ENCODE measurements around the gene PACRG.

PACRG gene

DNA sequence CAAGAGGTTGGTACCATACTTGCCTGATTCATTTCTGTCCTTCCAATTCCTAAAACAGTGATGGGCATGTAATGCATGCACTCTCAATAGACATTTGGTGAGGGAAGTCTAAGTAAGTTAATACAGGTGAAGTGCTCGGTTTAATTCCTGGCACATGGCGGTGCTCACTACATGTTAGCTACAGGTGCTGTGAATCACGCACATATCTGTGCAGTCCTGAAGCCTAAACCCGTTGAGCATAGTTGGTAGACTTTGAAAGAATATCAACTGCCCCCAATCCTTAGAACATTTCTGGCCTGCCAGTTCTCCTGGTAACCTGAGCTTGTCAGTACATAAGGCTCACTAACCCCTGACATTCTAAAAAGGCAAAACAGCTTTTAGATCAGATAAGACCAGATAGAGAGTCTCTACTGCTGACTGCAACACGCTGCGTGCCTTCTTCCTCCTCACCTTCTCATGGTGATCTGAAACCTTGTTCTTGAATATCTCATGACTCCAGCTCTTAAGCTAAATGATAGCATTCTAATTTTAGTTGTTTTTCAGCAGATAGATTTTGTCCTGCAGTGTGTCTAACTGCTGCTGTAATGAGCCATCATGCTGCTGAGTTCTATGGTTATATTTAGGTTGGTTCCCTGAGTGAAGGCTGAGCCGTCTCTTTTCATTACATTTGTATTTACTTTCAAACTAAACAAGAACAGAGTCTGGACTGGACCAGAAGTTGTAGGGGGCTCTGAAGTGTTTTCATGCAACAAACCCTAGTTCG lies 358.3 kb downstream of the PACRG start:
- DNase-seq (ENCODE audit: low read depth): no peak

- no peak for DNase-seq (ENCODE audit: low read depth)
These were observed 358.8 kb downstream of the PACRG start for GRCh38 chr6:163086624-163086920.

GRCh38 chr6:163087981-163088380 lies 360.2 kb downstream of the PACRG start:
- no peak for DNase-seq (ENCODE audit: low read depth)

DNA sequence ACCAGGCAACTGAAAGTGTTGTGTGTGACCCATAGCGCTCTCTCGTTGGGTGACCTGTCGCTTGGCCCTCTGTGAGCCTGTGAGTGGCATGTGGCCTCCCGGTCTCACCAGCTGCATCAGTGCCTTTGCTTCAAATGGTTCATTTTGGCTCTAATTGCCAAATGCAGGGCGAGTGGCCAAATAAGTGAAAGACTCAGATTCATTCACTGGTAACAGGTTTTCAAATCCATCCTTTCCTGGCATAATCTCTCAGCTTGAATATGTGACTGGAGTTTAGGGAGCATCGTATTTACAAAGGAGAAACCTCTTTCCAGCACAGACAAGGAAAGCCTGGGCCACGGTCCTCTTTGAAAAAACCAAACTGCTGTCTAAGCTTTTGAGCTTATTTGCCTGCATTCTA lies 365.1 kb downstream of the PACRG start:
- DNase-seq (ENCODE audit: low read depth): no peak

DNA sequence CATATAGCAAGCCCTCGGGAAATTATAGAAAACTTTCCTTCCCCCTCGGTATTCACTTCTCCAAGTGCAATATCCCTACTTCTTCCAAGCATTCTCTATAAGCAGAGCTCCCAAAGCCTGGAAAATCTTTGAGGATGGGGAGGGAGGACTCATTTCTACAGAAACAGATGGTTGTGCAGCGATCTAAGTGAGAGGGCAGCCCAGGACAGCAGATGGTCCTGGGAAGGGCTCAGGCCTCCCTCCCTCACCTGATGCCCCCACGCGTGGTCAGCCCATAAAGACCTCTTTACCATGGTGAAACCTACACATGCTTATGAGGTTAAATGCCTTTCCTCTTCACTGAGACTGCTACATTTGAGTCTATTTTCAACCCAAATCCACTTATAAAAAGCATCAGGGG lies 367.1 kb downstream of the PACRG start:
- no peak for DNase-seq (ENCODE audit: low read depth)

GRCh38 chr6:163095401-163095800 lies 367.6 kb downstream of the PACRG start:
- no peak for DNase-seq (ENCODE audit: low read depth)

GRCh38 chr6:163098827-163099479 lies 371.2 kb downstream of the PACRG start:
- DNase-seq (ENCODE audit: low read depth): no peak

DNA sequence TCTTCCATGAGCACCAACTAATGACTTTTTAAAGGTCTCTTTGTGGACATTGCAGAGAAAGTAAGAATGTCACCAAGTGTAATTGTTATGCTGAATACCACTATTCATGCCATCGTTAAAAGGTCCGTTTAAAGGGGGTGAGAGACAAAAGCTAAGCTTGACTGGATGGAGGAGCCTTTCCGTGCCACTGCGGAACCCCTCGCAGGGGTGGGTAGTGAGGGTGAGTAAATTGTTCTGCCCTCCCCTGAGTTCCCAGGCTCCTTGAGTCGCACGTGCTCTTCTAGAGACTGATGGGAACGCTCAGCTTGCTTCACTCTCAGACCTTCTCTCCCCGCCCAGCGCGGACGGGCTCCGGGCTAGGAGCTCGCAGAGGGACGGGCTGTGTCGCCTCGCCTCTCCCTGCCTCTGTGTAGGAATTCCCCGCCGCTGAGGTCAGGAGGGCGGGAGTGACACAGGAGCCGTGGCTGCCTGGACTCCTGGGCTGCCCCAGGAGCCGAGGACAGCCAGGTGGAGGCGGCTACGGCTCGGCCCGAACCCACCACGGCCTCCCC lies 371.9 kb downstream of the PACRG start:
- no peak for DNase-seq (ENCODE audit: low read depth)

GRCh38 chr6:163100259-163100658 lies 372.5 kb downstream of the PACRG start:
- no peak for DNase-seq (ENCODE audit: low read depth)

GRCh38 chr6:163113358-163113962 lies 385.7 kb downstream of the PACRG start:
- DNase-seq (ENCODE audit: low read depth): no peak

DNA sequence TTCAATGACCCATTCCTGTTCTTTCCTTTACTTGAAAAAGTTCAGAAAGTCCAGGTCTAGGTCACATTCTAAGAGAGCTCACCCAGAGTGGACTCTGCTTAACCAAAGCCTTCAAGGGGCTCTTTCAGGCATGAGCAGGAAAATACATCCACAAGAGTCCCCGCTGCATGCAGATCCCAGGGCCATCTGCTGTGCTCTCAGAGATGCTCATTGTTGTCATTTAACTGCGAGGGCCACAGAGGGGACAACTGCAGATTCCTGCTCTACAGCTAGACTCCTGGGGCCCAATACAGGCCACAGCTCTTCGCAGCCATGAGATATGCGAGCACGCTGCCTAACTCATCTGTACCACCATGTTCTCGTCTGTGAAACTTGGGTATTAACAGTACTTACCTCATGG lies 391.2 kb downstream of the PACRG start:
- no peak for DNase-seq (ENCODE audit: low read depth)

- no peak for DNase-seq (ENCODE audit: low read depth)
These were observed 392.4 kb downstream of the PACRG start for GRCh38 chr6:163120223-163120622.

GRCh38 chr6:163121270-163121669 lies 393.5 kb downstream of the PACRG start:
- DNase-seq (ENCODE audit: low read depth): no peak

GRCh38 chr6:163122365-163122764 lies 394.6 kb downstream of the PACRG start:
- no peak for DNase-seq (ENCODE audit: low read depth)

DNA sequence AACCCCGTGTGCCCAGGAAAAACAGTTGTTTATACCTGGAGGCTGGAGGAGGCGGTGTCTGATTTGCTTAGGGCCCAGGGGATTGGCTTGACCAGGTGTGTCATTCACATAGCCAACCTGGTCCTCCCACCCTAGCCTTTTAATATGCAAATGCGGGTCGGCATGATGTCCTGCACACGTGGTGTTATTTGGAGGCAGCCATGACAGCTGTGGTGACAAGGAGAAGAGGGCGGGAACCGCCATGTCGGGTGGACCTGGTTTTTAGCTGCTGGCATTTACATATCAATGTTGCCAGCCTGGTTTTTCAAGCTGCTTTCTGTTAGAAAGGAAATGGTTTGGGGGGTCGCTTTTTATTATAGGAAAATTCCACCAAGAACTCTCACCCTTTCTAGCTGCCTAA lies 395.3 kb downstream of the PACRG start:
- no peak for DNase-seq (ENCODE audit: low read depth)

DNA sequence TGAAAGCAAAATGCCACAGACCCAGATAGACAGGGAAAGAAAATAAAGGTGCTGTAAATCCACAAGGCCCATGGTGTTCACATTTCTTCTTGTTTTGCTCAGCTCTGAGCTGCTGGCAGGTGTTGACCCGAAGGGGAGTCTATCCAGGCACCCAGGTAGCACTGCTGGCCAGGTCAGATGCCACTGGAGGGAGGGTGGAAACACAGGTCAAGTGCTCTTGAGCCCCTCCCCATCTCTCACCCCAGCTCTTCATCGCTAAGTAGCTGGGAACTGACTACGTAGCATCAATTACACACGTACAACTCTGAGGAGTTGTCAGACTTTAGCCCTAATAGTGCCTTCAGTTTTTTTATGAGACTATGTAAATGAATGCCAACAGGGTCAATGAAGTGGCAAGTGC lies 399.0 kb downstream of the PACRG start:
- no peak for DNase-seq (ENCODE audit: low read depth)

DNA sequence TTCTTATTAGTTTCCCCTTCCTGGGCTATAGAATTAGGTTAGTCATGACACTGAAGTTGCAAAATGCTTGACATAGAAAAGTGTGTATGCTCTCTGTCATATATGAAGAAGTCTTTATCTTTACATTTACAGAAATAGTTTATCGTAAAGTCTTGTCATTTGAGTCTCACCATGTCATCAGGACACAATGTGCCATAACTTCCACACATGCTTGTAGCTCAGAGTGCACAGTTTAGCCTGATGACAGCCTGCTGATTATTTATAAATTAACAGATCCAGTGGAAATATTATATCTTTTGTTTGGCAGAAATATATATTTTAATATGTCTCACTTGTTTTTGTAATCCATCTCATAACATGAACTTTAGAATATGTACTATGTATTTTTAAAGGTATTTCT lies 399.8 kb downstream of the PACRG start:
- DNase-seq (ENCODE audit: low read depth): no peak

DNA sequence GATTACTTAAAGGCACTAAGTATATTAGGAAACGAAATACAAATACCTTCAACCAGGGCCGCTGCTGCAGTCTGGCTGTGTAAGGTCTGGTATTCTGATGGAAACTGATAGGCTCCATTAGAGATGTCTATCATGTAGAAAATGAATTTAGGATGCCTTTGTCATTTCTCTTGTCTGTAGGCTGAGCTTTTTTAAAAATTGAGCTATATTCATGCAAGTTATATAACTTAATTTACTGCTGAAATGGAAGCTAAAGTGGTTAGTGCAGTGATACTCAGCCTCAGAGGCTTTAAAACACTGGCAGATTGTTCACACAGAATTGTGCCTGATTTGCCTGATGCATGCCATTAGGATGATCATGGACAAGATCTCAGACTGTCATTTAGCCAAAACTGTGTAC lies 400.6 kb downstream of the PACRG start:
- DNase-seq (ENCODE audit: low read depth): no peak

GRCh38 chr6:163132050-163132750 lies 404.4 kb downstream of the PACRG start:
- peak; percentile 25 for DNase-seq (ENCODE audit: low read depth)

GRCh38 chr6:163133017-163133416 lies 405.2 kb downstream of the PACRG start:
- no peak for DNase-seq (ENCODE audit: low read depth)

DNA sequence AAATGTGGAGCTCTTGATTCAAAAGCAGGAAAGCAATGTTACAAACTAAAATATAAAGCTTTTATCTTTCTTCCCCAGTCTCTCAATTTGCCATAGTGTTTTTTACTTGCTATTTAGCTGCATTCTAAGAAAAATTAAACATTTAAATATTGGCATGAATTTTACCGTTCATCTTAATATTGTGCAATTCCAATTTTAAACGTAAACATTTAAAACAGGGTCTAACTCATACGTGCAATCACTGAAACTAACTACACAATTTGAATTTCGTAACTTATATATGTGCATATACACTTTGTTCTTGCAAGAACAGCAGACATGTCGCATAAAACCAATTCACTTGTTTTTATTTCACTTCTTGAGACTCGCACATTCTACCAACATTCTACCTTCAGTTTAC lies 405.9 kb downstream of the PACRG start:
- no peak for DNase-seq (ENCODE audit: low read depth)

DNA sequence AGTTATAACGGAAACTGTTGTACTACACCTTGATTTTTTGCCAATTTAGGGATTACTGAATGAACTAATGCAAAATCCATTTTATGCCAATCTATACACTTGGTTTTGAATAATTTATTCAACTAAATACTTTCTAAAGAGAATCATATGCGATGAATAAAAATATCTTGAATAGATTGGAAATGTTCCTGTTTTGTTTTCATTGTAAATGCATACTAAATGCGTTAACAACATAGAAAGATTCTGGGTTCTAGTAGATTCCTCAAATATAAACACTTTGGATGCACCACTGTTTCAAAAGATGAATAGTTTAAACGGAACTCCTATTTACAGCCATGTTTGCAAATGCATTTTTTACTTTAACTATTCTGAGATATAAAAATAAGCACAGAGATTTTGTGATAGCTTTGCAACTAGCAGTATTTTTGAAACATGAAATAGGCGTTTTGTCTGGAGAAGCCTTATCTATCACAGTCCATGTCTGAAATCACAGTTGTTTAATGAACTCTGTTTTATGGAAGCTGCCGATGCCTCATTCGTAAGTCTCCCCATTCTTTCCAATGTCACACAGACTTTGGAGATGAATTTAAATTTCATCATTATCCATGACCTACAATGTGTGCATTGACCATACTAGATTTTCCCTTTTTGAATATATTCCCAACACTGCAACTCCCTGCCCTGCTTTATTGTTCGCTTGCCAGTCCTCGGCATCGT lies 409.1 kb downstream of the PACRG start:
- DNase-seq (ENCODE audit: low read depth): no peak
